HUES6 (cell line): ENCODE data around the gene RTCA.
"Not testable (repeated sequence)": the region's sequence is repeated elsewhere in the genome, so short reads cannot be mapped to it uniquely, and the experiment has no call there.

Experiments
- H3K27ac ChIP-seq: 2 replicates; pipeline ENCODE4 v1.7.0; 2013; ENCODE audit warnings: low read depth, mild to moderate bottlenecking, low read length, inconsistent platforms
- H3K27me3 ChIP-seq: 2 replicates; pipeline ENCODE4 v1.6.1; 2013; ENCODE audit warnings: low read length; ENCODE audit not compliant: control insufficient read depth, insufficient read depth
- H3K36me3 ChIP-seq: 2 replicates; pipeline ENCODE4 v1.6.1; 2013; ENCODE audit warnings: low read length; ENCODE audit not compliant: control insufficient read depth, insufficient read depth
- H3K4me1 ChIP-seq: 2 replicates; pipeline ENCODE4 v1.6.1; 2013; ENCODE audit warnings: low read length; ENCODE audit not compliant: control insufficient read depth, insufficient read depth
- H3K4me3 ChIP-seq: 2 replicates; pipeline ENCODE4 v1.5.1; 2013; ENCODE audit warnings: low read depth, low read length
- H3K9ac ChIP-seq: one replicate; pipeline ENCODE4 v1.6.1; 2013; ENCODE audit warnings: mild to moderate bottlenecking, low read length
- H3K9me3 ChIP-seq: 2 replicates; pipeline ENCODE4 v1.6.1; 2013; ENCODE audit warnings: low read depth, low read length; ENCODE audit not compliant: control insufficient read depth, insufficient read depth

The RTCA gene

GRCh38 chr1:100287162-100287561, 21.1 kb downstream of the RTCA start:
- no peaks in the 10 kb centered on the region for H3K27me3 ChIP-seq
- no peak overlapping the region for H3K9ac ChIP-seq
- H3K27ac ChIP-seq, result no peak overlapping the region
- H3K4me3 ChIP-seq, result no peak overlapping the region
- H3K4me1 ChIP-seq, result no peaks in the 10 kb centered on the region
- H3K9me3 ChIP-seq, result no peaks in the 10 kb centered on the region
- peaks cover 88% of the 10 kb centered on the region for H3K36me3 ChIP-seq

- Histone ChIP-seq H3K27ac (no peak overlapping the region), H3K4me3 (no peak overlapping the region), H3K9ac (no peak overlapping the region), H3K4me1 (no peaks in the 10 kb centered on the region), H3K36me3 (peaks cover 73% of the 10 kb centered on the region), H3K9me3 (no peaks in the 10 kb centered on the region), H3K27me3 (no peaks in the 10 kb centered on the region)
Observed at GRCh38 chr1:100290291-100290690, 24.3 kb downstream of the RTCA start.

GRCh38 chr1:100292711-100293110, 26.7 kb downstream of the RTCA start:
- Histone ChIP-seq H3K4me1 (0 out of 2 replicates have a peak, but pooled peaks cover 3% of the 10 kb centered on the region), H3K27ac (no peak overlapping the region), H3K9ac (no peak overlapping the region), H3K36me3 (peaks cover 51% of the 10 kb centered on the region), H3K4me3 (no peak overlapping the region), H3K9me3 (0 out of 2 replicates have a peak, but pooled peaks cover 2% of the 10 kb centered on the region), H3K27me3 (no peaks in the 10 kb centered on the region)

GRCh38 chr1:100296140-100296539, 30.1 kb downstream of the RTCA start:
- Histone ChIP-seq H3K4me3 (no peak overlapping the region), H3K4me1 (peaks cover 15% of the 10 kb centered on the region), H3K27me3 (no peaks in the 10 kb centered on the region), H3K27ac (no peak overlapping the region), H3K9me3 (0 out of 2 replicates have a peak, but pooled peaks cover 2% of the 10 kb centered on the region), H3K9ac (no peak overlapping the region), H3K36me3 (peaks cover 19% of the 10 kb centered on the region)

- H3K27ac ChIP-seq, H3K27me3 ChIP-seq, H3K9me3 ChIP-seq, H3K9ac ChIP-seq, H3K4me3 ChIP-seq: not testable (repeated sequence)
- H3K4me1 ChIP-seq, result peaks cover 15% of the 10 kb centered on the region
- peaks cover 12% of the 10 kb centered on the region for H3K36me3 ChIP-seq
Observed at GRCh38 chr1:100296997-100297396, 31.0 kb downstream of the RTCA start.

GRCh38 chr1:100298512-100298911, 32.5 kb downstream of the RTCA start:
- no peak overlapping the region for H3K9ac ChIP-seq
- no peak overlapping the region for H3K27ac ChIP-seq
- H3K4me1 ChIP-seq, result peaks cover 15% of the 10 kb centered on the region
- no peaks in the 10 kb centered on the region for H3K27me3 ChIP-seq
- 0 out of 2 replicates have a peak, but pooled peaks cover 2% of the 10 kb centered on the region for H3K9me3 ChIP-seq
- no peaks in the 10 kb centered on the region for H3K36me3 ChIP-seq
- no peak overlapping the region for H3K4me3 ChIP-seq

DNA sequence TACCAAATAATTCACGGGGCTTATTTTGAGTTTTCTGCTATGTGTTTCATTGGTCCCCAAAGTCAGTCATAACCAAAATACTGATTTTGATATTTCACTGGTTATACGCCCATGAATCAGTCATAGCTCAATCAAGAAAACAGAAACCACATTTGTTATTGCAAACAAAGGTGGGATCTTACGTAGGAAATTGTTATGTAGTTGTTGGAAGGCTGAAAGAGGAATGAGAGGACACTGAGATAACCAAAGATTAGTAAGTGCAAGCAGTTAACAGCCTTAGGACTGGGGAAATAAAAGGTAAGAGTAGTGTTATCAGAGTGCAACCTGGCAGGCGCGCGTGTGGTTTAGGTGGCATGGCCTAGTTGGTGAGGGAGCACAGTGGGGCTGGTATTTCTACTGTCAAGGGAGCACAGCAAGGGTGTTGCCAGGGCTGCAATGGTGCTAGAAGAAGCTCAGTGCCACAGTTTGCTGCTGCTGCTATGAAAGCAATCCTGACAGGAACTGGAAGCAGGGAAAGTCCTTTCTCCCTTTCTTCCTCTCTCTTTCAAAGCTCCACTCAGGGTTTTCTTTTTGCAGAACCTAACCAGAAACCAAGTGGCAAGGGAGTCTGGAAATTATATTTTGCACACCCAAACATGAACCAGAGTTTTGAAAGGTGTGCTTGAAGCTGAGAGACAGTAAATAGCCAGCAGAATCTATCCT, 33.7 kb downstream of the RTCA start:
- Histone ChIP-seq H3K36me3 (no peaks in the 10 kb centered on the region), H3K4me3 (no peak overlapping the region), H3K4me1 (peaks cover 15% of the 10 kb centered on the region), H3K9ac (no peak overlapping the region), H3K9me3 (0 out of 2 replicates have a peak, but pooled peaks cover 2% of the 10 kb centered on the region), H3K27ac (no peak overlapping the region), H3K27me3 (no peaks in the 10 kb centered on the region)

- no peaks in the 10 kb centered on the region for H3K36me3 ChIP-seq
- H3K9ac ChIP-seq, result no peak overlapping the region
- no peaks in the 10 kb centered on the region for H3K27me3 ChIP-seq
- H3K4me3 ChIP-seq, result no peak overlapping the region
- H3K27ac ChIP-seq, result no peak overlapping the region
- 0 out of 2 replicates have a peak, but pooled peaks cover 2% of the 10 kb centered on the region for H3K9me3 ChIP-seq
- H3K4me1 ChIP-seq, result peaks cover 18% of the 10 kb centered on the region
Observed at GRCh38 chr1:100300691-100301090, 34.7 kb downstream of the RTCA start.

GRCh38 chr1:100302739-100303138, 36.7 kb downstream of the RTCA start:
- Histone ChIP-seq H3K9ac (no peak overlapping the region), H3K4me3 (no peak overlapping the region), H3K4me1 (peaks cover 14% of the 10 kb centered on the region), H3K27ac (no peak overlapping the region), H3K9me3 (no peaks in the 10 kb centered on the region), H3K27me3 (no peaks in the 10 kb centered on the region), H3K36me3 (no peaks in the 10 kb centered on the region)

DNA sequence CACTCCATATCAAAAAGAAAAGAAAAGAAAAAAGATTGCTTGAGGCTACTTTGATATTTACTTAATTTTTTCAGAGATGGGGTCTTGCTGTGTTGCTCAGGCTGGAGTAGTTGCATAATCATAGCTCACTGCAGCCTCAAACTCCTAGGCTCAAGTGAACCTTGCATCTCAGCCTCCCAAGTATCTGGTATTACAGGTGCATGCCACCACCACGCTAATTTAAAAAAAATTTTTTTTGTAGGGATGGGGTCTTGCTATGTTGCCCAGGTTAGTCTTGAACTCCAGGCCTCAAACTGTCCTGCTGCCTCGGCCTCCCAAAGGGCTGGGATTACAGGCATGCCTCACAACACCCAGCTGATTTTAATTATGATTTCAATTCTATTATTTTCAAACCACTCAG, 38.2 kb downstream of the RTCA start:
- H3K4me1 ChIP-seq, result peaks cover 3% of the 10 kb centered on the region; the same call in 1 of the 2 replicates
- H3K27me3 ChIP-seq, result no peaks in the 10 kb centered on the region
- no peak overlapping the region for H3K27ac ChIP-seq
- no peaks in the 10 kb centered on the region for H3K9me3 ChIP-seq
- H3K9ac ChIP-seq, result no peak overlapping the region
- H3K4me3 ChIP-seq, result no peak overlapping the region
- no peaks in the 10 kb centered on the region for H3K36me3 ChIP-seq

DNA sequence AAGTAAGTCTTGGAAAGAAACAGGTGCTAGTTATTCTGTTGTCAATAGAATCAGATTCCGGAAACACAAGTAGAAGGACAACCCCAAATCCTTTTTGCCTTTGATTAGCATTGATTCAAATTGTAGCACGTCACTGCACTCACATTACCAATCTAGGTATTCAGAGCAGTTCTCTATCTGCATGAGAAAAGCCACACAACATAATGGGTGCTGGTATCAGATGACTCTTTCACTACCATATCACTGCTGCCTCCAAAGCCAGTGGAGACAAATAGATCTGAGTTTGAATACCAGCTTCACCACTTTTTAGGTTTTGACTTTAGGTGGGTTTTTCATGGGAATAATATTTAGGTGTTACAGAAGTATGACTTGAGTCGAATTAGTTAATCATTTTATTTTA, 38.9 kb downstream of the RTCA start:
- H3K9me3 ChIP-seq, result no peaks in the 10 kb centered on the region

More for the DNA sequence above, 38.9 kb downstream of the RTCA start:
- Histone ChIP-seq H3K4me3 (no peak overlapping the region), H3K27me3 (no peaks in the 10 kb centered on the region), H3K4me1 (peaks cover 3% of the 10 kb centered on the region; the same call in 1 of the 2 replicates), H3K27ac (no peak overlapping the region), H3K36me3 (no peaks in the 10 kb centered on the region), H3K9ac (no peak overlapping the region)
